HG03469 (cell line): Measurements from ENCODE around the gene OR8D2.

ENCODE experiments used
- ATAC-seq: cut with Tn5 transposase; IDR thresholded peaks from one replicate; pipeline ENCODE4 v1.9.1; 2021; ENCODE audit warnings: mild to moderate bottlenecking, moderate library complexity, moderate number of reproducible peaks; ENCODE audit not compliant: unreplicated experiment

Gene OR8D2

GRCh38 chr11:124320097-124320496 is at the start of gene OR8D2:
OR8D2 (minus strand) TSS chr11:124320197; CDS start chr11:124320197, 0 bp downstream.
- ATAC-seq: no peak

DNA sequence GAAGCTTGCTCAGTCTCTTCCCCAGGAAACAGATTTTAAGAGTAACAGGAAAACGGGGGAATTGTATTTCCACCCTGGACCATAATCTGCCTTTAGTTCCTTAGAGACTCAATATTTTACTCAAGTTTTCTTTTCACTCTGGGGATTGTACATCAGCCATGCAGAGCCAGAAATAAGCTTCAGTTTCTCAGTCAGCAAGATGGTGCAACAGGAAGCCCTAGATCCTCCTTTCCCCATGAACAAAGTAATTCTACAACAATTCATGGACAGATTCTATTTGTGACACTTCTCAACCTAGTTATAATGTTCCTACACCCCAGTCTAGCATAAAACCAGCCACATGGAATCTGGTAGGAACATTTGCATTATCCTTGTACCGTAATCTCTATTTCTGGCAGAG is 39.6 kb upstream of the OR8D2 start:
- ATAC-seq: no peak

GRCh38 chr11:124346311-124346955 is 26.4 kb upstream of the OR8D2 start:
- ATAC-seq: no peak

GRCh38 chr11:124344346-124344745 is 24.3 kb upstream of the OR8D2 start:
- ATAC-seq: no peak

DNA sequence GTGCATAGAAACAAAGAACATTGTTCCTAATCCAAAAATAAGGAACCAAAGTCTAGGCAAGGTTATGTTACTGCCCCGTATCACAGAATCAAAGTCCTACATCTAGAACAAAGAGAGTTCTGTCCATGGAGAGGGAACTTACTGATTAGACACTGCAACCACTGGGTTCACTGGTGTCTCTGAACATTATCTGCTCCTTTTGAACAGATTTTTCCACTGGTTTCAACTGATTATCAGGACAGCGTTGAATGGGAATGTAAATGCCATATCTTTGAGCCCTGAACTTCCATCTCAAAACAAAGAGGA is 20.1 kb upstream of the OR8D2 start:
- no peak for ATAC-seq

DNA sequence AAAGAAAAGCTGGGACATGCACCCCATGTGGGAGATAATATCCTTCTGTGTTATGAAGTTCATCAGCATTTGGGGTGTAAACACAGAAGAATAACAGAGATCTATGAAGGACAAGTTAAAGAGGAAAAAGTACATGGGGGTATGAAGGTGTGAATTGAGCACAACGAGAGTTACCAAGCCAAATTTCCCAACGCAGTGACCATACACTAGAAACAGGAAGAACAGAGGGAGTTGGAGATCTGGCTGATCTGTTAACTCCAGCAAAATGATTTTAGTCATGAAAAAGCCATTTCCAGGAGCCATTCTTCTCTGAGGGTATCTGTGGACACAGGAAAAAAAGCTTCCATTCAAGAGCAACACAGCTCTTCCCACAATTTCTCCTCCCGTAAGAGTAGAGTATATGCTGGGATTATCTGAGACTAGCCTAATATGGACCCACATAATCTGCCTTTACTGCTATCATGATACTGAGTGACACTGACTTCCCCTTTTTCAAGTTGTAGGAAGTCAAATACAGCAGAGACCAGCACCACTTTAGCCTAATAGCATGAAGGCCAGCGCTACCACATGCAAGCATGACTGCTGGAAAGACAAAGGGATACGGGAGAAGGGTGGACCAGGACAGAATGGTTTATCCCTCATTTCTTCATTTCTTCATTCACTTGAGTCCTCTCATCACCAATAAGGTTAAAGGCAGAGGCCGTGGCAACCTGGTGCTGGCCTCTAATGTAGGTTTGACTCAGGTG is 19.6 kb upstream of the OR8D2 start:
- ATAC-seq: no peak

- ATAC-seq: no peak
Measured at GRCh38 chr11:124331873-124332272, 11.9 kb upstream of the OR8D2 start.

DNA sequence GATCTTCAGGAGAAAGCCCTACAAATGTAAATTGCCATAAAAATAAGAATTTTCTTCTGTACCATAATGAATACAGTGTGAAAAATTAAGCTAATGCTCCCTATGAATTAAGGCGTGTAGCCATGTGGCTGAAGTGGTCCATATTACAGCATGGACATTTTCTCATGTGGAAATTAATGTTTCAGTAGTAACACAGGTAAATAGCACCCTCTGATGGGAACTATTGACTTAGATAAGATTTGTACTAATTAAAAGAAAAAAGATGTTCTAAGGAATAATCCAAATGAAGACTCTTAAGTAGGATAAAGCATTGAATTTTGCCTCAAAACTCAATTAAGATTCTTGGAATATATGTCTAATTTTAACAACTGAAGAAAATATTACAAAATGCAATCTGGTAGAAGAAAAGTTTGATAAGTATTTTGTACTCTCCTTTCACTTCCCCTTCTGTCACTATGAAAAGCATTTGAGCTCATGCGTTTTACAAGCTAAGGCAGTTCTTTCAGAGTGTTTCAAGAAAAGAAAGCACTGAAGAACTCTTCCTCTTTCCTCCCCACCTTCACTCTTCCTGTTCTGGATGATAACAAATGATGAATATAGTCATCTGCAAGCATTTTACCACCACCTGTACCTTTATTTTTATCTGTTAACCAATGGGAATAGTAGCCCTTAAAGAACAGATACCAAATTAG is 9.9 kb upstream of the OR8D2 start:
- peak; percentile 98 for ATAC-seq

DNA sequence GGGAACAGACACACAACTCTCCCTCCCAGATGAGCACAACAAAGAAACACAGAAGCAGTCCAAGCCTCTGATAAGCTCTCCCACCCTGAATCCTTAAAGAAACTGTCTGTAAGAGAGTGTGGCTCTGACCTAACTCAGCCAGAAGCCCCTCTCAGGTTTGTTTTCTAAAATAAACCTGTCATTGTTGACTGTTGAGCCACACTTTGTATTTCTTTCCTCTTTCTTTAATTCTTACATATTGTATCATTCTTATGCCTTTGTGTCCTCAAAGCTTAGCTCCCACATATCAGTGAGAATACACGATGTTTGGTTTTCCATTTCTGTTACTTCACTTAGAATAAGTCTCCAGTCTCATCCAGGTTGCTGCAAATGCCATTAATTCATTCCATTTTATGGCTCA is 7.8 kb upstream of the OR8D2 start:
- no peak for ATAC-seq

GRCh38 chr11:124322356-124322755 is 2.4 kb upstream of the OR8D2 start:
- no peak for ATAC-seq

- no peak for ATAC-seq
Measured at GRCh38 chr11:124315052-124315451, 4.9 kb downstream of the OR8D2 start.

DNA sequence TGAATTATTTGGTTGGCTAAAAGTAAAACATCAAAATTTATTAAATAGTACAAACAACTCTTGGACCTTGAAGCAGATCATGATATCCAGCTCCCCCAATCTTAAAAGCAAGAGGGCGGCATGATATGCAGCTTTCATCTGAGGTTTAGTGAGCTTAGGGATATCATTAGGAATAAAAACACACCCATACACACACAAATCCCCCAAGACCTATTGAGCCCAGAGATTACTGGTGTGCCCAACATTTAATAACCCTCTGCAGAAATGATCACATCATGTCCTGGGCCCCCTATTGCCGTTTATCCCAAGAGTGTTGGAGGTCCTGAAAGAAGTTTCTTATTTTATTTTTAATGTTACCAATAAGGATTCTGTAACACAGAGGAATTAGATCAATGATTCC is 6.1 kb downstream of the OR8D2 start, which contains the start of gene OR8D1:
TSS of gene OR8D1 (minus strand) at position 101 of the 400 bp plus-strand sequence. CDS start 3,183 bp downstream, outside the sequence.
- no peak for ATAC-seq

GRCh38 chr11:124313131-124313530 is 6.9 kb downstream of the OR8D2 start:
- ATAC-seq: no peak

DNA sequence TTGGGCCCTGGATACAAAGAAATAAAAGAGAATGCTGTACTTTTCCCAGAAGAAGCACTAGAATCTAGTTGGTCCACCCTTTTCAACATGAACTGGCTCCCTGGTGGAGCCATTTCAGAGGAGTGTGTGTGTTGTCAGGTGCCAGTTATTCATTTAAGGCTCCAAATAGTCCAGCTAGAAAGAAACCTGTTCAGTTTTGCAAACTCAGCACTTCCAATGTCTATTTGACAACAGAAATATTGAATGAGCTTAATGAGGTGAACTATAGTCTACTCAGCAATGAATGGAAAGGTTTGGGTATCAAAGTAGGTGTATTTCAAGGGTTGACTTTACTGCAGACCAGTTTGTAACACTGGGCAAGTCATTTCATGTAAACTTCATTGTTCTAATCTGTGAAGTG is 8.3 kb downstream of the OR8D2 start:
- ATAC-seq: no peak

GRCh38 chr11:124311269-124311668 is 8.7 kb downstream of the OR8D2 start:
- ATAC-seq: no peak

DNA sequence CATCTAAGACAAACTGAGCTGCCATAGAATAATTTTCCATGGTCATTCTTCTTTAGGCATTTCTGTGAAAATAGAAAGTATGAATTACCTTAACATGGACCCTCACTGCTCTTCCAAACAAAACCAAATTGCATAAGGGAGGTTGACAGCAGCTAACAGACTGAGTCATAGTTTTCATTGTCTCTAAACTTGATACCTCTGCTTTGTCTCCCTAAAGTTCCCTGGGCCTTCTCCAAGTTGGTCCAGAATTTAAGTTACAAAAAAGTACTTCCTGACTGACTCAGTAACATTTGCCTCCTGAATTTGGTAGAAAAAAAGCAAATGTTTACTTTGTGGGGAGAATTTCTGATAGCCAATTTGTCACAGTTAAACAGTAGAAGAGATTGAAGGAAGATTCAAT is 9.3 kb downstream of the OR8D2 start:
- no peak for ATAC-seq

- ATAC-seq: no peak
Measured at GRCh38 chr11:124307093-124307492, 12.9 kb downstream of the OR8D2 start.

GRCh38 chr11:124302347-124303125 is 17.5 kb downstream of the OR8D2 start:
- no peak for ATAC-seq

GRCh38 chr11:124301548-124301947 is 18.4 kb downstream of the OR8D2 start:
- ATAC-seq: no peak

DNA sequence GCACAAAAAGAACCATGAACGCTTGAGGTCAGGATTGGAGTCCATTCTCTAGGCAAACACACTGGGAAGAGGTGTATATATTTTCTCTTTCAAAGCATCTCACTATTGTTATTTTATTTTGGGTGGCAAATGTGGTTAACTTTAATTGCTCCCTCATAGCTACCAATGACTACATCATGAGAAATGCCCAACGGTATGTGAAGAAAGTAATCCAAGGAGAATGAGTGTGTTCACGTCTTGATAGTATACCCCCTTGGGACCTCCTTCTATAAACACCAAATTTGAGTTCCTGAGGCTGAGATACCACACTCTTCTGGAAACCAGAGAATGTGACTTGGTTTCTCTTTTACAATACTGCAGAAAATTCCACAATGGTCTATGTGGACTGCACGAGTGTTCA is 22.1 kb downstream of the OR8D2 start:
- ATAC-seq: no peak

DNA sequence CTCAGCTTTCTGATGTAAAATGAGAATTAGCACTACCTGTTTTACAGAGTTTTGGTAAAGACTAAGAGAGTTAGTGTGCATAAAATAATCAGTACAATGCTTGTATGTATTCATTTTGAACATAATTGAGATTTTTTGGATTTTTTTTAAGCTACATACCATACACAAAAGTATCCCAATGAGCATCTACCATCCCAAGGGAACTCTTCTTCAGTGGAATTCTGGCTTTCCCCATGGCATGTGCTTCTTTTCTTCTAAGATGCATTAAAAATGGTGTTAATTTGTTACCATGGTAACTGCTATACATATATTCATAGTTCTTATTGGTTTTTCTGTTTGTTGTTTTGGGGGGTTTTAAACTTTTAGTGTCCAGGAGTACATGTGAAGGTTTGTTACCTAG is 24.0 kb downstream of the OR8D2 start:
- no peak for ATAC-seq
